ENCODE data around the gene PYGM. TPM values are rescaled to one million over a fixed set of nuclear protein-coding genes. Genes with fewer than 3 reads are reported as not detected.

The PYGM gene
- total and polyA plus RNA-seq, 2 of the 13 experiments (the other 11 are each of a cell fraction or from before 2014, with no cell fraction given) = 0.11 to 0.12 TPM

DNA sequence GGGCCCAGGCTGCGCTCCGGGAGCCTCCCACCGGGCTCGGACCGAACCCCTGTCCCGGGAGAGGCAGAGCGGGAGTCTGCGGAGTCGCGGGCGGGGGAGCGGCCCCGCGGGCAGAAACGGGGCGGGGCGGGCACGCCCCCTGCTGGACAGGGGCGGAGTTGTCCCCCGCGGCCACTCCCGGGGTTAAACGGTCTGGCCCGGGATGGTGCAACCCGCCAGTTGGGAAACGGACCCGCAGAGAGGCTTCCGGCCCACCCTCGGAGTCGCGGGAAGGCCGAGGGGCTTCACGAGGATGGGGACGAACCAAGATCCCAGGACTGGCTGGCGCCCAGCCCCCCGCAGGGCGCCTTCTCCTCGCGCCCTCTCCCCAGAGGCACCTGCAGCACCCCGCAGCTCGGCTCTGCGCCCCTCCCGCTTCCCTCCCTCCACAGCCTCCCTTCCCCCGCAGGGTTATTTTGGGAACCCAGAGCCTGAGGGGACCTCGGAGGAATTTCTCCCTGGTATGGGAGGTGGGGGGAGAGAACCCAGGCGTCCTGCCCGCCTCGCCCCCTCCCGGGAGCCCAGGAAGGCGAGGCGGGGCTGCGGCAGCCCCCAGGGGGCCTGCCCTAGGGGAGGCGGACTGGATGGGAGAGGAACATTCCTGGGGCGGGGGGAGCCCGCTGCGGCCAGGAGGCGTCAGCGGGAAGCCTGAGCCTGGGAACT, 16.7 kb downstream of the PYGM start (continued):
- TF ChIP-seq KLF6 (CRISPR knock-in tag; IDR thresholded peaks at IDR 0.05) = no peak
- TF ChIP-seq SKI (IDR thresholded peaks at IDR 0.05; ENCODE audit: partially characterized antibody) = peak; percentile 18
- TF ChIP-seq, protein P1, sequence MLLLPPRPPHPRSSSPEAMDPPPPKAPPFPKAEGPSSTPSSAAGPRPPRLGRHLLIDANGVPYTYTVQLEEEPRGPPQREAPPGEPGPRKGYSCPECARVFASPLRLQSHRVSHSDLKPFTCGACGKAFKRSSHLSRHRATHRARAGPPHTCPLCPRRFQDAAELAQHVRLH (CRISPR knock-in tag; IDR thresholded peaks at IDR 0.05; ENCODE audit: borderline replicate concordance, low read depth) = no peak
- TF ChIP-seq, protein P2, sequence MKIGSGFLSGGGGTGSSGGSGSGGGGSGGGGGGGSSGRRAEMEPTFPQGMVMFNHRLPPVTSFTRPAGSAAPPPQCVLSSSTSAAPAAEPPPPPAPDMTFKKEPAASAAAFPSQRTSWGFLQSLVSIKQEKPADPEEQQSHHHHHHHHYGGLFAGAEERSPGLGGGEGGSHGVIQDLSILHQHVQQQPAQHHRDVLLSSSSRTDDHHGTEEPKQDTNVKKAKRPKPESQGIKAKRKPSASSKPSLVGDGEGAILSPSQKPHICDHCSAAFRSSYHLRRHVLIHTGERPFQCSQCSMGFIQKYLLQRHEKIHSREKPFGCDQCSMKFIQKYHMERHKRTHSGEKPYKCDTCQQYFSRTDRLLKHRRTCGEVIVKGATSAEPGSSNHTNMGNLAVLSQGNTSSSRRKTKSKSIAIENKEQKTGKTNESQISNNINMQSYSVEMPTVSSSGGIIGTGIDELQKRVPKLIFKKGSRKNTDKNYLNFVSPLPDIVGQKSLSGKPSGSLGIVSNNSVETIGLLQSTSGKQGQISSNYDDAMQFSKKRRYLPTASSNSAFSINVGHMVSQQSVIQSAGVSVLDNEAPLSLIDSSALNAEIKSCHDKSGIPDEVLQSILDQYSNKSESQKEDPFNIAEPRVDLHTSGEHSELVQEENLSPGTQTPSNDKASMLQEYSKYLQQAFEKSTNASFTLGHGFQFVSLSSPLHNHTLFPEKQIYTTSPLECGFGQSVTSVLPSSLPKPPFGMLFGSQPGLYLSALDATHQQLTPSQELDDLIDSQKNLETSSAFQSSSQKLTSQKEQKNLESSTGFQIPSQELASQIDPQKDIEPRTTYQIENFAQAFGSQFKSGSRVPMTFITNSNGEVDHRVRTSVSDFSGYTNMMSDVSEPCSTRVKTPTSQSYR (CRISPR knock-in tag; IDR thresholded peaks at IDR 0.05; ENCODE audit: borderline replicate concordance) = no peak
- TF ChIP-seq POLR2AphosphoS5 (IDR thresholded peaks at IDR 0.05; ENCODE audit: low read depth, low read length) = no peak
- no peak for TF ChIP-seq NCOA1 (CRISPR knock-in tag; IDR thresholded peaks at IDR 0.05)
- TF ChIP-seq, protein P3, sequence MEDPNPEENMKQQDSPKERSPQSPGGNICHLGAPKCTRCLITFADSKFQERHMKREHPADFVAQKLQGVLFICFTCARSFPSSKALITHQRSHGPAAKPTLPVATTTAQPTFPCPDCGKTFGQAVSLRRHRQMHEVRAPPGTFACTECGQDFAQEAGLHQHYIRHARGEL (CRISPR knock-in tag; IDR thresholded peaks at IDR 0.05) = no peak
- no peak for TF ChIP-seq ZSCAN30 (CRISPR knock-in tag; IDR thresholded peaks at IDR 0.05)
- TF ChIP-seq PRMT3 (CRISPR knock-in tag; IDR thresholded peaks at IDR 0.05; ENCODE audit: borderline replicate concordance, low read depth) = no peak
- no peak for TF ChIP-seq RELA (CRISPR knock-in tag; IDR thresholded peaks at IDR 0.05)
- TF ChIP-seq ZNF234 (CRISPR knock-in tag; conservative IDR thresholded peaks at IDR 0.05) = no peak
- TF ChIP-seq ZFP82 (CRISPR knock-in tag; IDR thresholded peaks at IDR 0.05; ENCODE audit: borderline replicate concordance) = no peak
- no peak for TF ChIP-seq KDM6A (CRISPR knock-in tag; IDR thresholded peaks at IDR 0.05; ENCODE audit: low read depth)
- TF ChIP-seq NFIC (IDR thresholded peaks at IDR 0.05; ENCODE audit: low read length) = no peak
- TF ChIP-seq SMYD3 (CRISPR knock-in tag; IDR thresholded peaks at IDR 0.05) = no peak
- TF ChIP-seq MBD4 (IDR thresholded peaks at IDR 0.05; ENCODE audit: borderline replicate concordance, low read length) = no peak
- TF ChIP-seq ZSCAN25 (CRISPR knock-in tag; IDR thresholded peaks at IDR 0.05) = no peak
- no peak for TF ChIP-seq ZNF749 (CRISPR knock-in tag; IDR thresholded peaks at IDR 0.05; ENCODE audit: borderline replicate concordance)
- TF ChIP-seq TBX3 (IDR thresholded peaks at IDR 0.05; ENCODE audit: borderline replicate concordance) = no peak
- TF ChIP-seq, protein P4, sequence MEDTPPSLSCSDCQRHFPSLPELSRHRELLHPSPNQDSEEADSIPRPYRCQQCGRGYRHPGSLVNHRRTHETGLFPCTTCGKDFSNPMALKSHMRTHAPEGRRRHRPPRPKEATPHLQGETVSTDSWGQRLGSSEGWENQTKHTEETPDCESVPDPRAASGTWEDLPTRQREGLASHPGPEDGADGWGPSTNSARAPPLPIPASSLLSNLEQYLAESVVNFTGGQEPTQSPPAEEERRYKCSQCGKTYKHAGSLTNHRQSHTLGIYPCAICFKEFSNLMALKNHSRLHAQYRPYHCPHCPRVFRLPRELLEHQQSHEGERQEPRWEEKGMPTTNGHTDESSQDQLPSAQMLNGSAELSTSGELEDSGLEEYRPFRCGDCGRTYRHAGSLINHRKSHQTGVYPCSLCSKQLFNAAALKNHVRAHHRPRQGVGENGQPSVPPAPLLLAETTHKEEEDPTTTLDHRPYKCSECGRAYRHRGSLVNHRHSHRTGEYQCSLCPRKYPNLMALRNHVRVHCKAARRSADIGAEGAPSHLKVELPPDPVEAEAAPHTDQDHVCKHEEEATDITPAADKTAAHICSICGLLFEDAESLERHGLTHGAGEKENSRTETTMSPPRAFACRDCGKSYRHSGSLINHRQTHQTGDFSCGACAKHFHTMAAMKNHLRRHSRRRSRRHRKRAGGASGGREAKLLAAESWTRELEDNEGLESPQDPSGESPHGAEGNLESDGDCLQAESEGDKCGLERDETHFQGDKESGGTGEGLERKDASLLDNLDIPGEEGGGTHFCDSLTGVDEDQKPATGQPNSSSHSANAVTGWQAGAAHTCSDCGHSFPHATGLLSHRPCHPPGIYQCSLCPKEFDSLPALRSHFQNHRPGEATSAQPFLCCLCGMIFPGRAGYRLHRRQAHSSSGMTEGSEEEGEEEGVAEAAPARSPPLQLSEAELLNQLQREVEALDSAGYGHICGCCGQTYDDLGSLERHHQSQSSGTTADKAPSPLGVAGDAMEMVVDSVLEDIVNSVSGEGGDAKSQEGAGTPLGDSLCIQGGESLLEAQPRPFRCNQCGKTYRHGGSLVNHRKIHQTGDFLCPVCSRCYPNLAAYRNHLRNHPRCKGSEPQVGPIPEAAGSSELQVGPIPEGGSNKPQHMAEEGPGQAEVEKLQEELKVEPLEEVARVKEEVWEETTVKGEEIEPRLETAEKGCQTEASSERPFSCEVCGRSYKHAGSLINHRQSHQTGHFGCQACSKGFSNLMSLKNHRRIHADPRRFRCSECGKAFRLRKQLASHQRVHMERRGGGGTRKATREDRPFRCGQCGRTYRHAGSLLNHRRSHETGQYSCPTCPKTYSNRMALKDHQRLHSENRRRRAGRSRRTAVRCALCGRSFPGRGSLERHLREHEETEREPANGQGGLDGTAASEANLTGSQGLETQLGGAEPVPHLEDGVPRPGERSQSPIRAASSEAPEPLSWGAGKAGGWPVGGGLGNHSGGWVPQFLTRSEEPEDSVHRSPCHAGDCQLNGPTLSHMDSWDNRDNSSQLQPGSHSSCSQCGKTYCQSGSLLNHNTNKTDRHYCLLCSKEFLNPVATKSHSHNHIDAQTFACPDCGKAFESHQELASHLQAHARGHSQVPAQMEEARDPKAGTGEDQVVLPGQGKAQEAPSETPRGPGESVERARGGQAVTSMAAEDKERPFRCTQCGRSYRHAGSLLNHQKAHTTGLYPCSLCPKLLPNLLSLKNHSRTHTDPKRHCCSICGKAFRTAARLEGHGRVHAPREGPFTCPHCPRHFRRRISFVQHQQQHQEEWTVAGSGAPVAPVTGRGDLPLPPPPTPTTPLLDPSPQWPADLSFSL (CRISPR knock-in tag; IDR thresholded peaks at IDR 0.05) = no peak
- TF ChIP-seq ARID2 (CRISPR knock-in tag; IDR thresholded peaks at IDR 0.05; ENCODE audit: borderline replicate concordance) = no peak

Measured in HepG2 (cell line).